CD4-positive, alpha-beta T cell treated with Interleukin-10 for 1 hour (primary cell): Measurements from ENCODE around the gene FBN2.

Source experiments
- DNase-seq: peaks from one replicate; pipeline ENCODE4 v3.0.0-alpha.2; 2020

Gene FBN2

DNA sequence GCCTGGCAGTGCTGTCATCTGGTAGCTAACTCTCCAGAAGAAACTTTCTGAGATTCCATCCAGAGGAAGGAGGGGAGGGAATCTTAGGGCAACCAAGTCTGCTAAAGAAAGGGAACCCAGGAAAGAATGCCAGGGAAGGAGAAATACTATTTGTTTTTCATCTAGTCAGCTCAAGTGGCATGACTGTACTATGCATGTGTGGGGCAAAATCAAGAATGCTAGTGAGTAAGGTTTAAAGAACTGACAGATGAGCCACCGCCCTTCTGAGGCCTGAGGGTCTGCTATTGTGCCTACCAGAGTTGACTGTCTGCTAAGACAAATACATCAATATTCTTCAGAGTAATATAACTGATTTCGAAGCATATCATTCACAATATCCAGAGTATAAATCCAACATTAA lies 250.3 kb downstream of the FBN2 start:
- DNase-seq = no peak

DNA sequence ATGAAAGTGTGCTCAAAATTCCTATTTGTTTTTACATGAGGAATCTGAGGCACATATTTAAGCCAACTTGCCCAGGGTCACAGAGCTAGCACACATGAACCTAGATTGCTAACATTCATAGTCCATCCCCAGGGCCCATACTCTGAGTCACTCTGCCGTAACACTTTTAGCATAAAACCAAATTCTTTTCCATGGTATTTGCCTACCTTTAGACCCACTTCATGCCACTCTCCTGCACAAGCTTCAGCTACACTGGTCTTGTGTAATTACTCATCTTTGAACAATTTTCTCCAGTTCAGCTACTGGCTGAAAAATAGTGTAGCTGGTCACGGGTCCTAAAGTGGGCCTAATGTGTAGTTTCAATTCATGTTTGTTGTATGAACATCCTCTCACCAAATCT lies 253.8 kb downstream of the FBN2 start:
- DNase-seq = no peak

DNA sequence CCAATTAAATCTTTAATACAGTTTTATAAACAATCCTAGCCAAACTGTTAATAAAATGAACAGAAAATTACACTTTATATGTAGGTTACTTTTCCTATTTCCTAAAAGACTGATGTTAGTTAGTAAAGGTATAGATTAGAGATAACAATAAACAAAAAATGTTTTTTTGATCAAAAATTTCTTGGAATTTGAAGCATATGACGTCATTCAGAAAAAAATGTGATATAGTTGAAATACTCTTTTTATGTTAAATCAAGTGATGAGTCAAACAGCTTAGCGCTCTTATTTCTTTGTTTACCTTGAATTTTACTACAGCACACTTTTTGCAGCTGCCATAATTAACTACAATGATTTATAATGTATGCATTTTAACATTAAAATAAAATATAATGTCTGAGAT lies 258.7 kb downstream of the FBN2 start:
- no peak for DNase-seq

- DNase-seq = no peak
Measured at GRCh38 chr5:128276537-128277216, 261.4 kb downstream of the FBN2 start.

GRCh38 chr5:128274441-128274840 lies 263.6 kb downstream of the FBN2 start:
- no peak for DNase-seq

DNA sequence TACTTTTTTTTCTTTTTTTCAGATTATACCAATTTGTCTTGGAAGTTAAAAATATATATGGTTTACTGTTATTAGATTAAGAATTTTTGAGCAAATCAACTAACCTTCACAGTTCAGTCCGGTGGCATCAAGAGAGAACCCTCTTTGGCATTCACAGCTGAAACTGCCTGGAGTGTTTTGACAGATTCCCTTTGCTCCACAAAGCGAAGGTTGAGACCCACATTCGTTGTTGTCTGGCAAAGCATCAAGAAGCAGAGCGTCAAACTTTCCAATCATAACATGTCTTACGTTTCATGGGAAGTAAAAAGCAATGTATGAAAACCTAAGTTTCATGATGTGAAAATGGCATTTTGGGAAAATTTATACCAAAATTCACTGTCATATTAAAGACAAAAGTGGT lies 264.3 kb downstream of the FBN2 start:
- DNase-seq = no peak

GRCh38 chr5:128271859-128272464 lies 266.1 kb downstream of the FBN2 start:
- DNase-seq = no peak

- no peak for DNase-seq
Measured at GRCh38 chr5:128271071-128271470, 267.0 kb downstream of the FBN2 start.

DNA sequence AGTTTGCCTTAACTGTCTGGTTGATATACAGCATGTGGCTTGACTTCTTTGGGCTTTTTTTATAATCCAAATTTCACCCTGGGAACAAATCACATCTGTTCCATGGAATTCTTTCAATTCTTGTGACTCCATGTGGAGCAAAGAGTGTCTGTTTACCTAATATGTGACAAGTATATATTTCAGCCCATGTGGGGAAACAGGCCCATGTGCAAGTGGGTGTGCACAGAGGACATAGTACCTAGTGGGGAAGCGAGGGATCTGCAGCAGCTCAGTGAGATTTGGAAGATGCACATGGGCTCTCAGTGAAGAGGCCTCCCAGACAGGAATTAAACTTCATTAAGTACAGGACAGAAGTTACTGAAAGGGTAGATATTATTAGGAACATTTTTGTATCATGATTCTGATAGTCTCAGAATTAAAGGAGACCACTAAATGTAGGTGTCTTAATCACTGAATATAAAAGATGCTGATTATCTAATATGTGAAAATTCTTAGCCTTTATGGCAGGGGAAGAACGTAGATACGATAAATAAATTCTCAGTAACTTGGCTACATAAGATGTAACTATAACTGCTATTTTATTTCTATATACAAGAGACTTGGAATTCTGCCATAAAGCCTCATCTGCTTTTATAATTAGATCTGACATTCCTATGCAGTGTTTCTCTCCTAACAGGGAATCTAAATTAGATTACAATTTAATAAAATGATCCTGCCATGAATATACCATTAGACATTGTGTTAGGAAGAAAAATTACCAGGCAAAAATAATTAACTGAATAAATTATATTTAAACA lies 273.3 kb downstream of the FBN2 start:
- no peak for DNase-seq

DNA sequence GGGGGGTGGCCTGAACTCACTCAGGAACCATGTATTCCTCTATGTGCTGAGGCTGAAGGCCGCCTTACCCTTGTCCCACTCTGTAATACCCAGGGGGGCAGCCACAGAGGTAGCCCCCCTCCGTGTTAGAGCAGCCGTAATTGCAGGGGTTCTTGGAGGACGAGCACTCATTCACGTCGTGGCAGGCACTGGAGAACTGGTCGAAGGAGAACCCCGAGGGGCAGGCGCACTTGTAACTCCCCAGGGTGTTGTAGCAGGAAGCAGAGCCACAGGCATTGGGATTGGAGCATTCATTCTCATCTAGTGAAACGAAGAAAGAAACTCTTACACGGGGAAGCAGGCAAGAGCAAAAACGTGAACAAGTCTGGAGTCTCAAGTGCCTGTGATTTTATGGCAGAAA lies 274.7 kb downstream of the FBN2 start:
- DNase-seq = no peak

- no peak for DNase-seq
Measured at GRCh38 chr5:128262911-128263310, 275.1 kb downstream of the FBN2 start.

DNA sequence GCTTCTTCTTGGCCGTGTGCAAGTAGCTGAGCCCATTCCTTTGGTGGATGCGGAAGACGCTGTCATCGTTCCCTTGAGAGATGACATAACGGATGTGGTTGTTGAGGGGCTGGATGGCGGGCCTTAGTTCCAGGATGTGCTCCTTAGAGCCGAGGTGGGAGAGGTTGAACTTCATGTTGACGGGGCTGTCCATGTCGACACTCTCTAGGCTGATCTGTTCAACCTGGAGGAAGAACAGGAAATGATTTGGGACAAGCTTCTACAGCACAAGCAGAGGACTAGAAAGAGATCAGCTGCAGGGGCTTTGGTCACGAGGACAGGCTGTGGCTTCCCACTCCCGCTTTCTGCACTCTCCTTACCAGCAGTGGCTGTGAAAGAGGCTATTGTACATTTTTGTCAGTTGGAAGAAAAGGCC lies 278.4 kb downstream of the FBN2 start:
- no peak for DNase-seq

GRCh38 chr5:128258372-128258771 lies 279.7 kb downstream of the FBN2 start:
- DNase-seq = no peak

- no peak for DNase-seq
Measured at GRCh38 chr5:128257076-128257475, 281.0 kb downstream of the FBN2 start.

DNA sequence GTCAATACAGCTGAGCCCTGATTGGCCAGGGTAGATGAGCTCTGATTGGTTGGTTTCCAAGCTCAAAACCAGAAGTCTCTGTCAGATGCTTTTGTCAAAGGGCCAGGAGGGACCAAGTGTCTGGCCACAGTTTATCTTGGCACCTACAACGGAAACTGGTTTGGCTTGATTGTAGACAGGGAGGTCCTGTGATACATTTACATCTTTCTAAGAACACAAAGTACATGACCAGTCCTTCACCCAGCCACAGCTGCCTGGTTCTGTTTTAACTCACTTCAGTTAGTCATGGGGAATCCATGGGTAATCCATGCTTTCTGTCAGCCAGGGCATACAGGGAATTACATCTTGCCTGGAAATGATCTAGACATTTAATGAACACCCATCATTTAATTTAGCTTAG lies 283.3 kb downstream of the FBN2 start:
- no peak for DNase-seq

DNA sequence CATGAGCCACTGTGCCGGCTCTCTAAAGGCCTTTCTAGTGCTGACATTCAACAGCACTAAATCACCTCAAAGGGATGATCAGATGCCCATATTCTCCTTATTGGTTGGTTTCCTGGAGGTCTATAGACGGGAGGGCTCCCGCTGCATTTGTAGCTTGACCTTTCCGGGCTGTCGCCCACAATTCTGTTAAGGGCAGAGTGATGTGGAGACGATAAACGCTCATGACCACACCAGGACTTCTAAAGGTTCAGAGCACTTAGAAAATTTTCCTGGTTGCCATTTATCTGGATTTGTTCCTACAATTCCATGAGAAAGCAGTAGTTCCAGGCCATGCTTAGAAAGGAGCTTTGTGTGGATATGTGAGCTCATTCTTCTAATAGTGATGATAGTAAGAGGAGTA lies 284.2 kb downstream of the FBN2 start:
- no peak for DNase-seq

- DNase-seq = no peak
Measured at GRCh38 chr5:128253161-128253560, 284.9 kb downstream of the FBN2 start.

- no peak for DNase-seq
Measured at GRCh38 chr5:128252756-128253155, 285.3 kb downstream of the FBN2 start.

DNA sequence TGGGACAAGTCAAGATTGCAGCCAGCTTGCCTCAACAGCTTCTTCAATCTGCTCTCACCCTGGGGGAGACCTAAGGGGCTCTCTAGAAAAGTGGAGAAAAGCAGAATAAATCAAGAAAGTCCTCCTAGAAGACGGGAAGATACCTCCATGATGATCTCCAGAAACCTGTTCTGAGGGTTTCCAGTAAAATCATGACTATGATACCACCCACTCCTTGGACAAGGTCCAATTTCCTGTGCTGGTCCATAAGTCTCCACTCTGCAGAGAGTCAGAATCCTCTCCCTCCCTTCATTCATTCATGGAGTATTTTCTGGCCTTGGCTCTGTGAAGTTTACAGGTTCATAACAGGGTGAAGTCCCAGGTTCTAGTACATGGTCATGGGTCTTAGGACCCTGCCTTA lies 285.8 kb downstream of the FBN2 start:
- DNase-seq = no peak

DNA sequence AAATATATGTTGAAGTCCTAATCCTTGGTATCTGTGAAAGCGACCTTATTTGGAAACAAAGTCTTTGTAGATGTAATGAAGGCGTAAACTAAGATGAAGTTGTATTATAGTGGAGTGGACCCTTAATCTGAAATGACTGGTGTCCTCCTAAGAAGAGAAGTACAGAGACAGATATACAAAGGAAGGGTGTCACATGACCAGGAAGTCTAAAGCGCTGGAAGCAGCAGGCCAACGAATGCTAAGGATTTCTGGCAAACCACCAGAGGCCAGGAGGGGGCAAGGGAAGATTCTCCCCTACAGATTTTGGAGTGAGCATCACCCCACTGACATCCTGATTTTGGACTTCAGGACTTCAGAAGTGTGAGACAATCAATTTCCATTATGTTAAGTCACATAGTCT lies 292.1 kb downstream of the FBN2 start:
- DNase-seq = no peak

DNA sequence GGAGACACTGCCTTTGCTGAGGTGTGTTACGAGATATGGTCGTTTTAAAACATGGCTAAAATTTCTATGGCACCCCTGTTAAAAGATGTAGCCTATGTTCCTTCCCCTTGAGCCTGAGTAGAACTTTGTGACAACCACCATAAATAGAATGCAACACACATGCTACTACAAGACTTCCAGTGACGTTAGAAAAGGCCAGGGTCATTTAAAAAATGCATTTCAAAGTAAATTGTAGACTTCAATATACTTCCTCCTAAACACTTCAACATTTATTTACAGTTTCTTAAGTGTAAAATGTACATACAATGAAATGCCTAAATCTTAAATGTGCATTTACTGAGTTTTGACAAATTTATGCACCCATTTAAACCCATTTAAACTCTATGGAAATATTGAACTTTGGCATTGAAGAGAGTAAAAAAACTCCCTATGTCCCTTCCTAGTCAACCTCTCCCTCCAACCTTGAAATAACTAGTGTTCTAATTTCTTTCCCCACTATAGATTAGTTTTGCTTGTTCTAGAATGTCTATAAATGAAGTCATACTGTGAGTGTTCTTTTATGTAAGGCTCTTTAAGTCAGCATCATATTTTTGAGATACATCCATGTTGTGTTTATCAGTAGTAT lies 294.0 kb downstream of the FBN2 start:
- no peak for DNase-seq

- DNase-seq = no peak
Measured at GRCh38 chr5:128241051-128241695, 296.9 kb downstream of the FBN2 start.

DNA sequence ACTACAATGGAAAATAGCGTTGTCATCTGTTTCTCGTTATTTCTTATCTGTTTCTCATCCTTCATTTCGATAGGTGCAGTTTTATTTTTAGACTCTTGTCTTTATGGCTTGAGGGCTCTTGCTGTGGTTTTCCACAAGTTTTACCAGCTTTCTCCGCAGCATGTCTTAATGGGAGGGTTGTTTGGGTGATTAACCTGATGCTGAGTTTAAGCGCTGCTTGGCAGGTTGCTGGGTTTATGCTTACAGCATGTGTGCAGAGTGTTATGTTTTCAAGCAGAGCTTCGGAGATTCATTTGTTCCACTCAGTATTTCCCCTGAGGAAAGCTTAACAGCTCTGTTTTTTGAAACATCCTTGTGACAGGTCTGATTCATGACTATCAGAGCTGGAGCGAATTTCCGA lies 300.5 kb downstream of the FBN2 start:
- no peak for DNase-seq
